NCI-H2171 treated with DMSO at 0.1 percent for 48 hours (cell line): ENCODE measurements around the gene SBF2.
"Not testable (repeated sequence)": the region's sequence is repeated elsewhere in the genome, so short reads cannot be mapped to it uniquely, and the experiment has no call there.

ENCODE experiments used
- DNase-seq: peaks from one replicate; lab custom pipeline; 2025; lab: John Stamatoyannopoulos, UW

SBF2 gene

GRCh38 chr11:10117709-10118351 lies 176.2 kb downstream of the SBF2 start:
- no peak for DNase-seq

GRCh38 chr11:10116588-10116987 lies 177.4 kb downstream of the SBF2 start:
- no peak for DNase-seq

GRCh38 chr11:10114593-10115404 lies 179.2 kb downstream of the SBF2 start:
- no peak for DNase-seq

GRCh38 chr11:10113852-10114251 lies 180.2 kb downstream of the SBF2 start:
- DNase-seq: no peak

- DNase-seq: no peak
Observed at GRCh38 chr11:10109806-10110205, 184.2 kb downstream of the SBF2 start.

GRCh38 chr11:10108915-10109680 lies 184.9 kb downstream of the SBF2 start:
- DNase-seq: peak; percentile 41

- no peak for DNase-seq
Observed at GRCh38 chr11:10107497-10107896, 186.5 kb downstream of the SBF2 start.

GRCh38 chr11:10097615-10098014 lies 196.4 kb downstream of the SBF2 start:
- DNase-seq: no peak

GRCh38 chr11:10096987-10097386 lies 197.0 kb downstream of the SBF2 start:
- no peak for DNase-seq

GRCh38 chr11:10095412-10096208 lies 198.4 kb downstream of the SBF2 start:
- no peak for DNase-seq

- DNase-seq: no peak
Observed at GRCh38 chr11:10092426-10092825, 201.6 kb downstream of the SBF2 start.

GRCh38 chr11:10091314-10092045 lies 202.5 kb downstream of the SBF2 start:
- DNase-seq: no peak

GRCh38 chr11:10087923-10088225 lies 206.1 kb downstream of the SBF2 start:
- DNase-seq: not testable (repeated sequence)

- DNase-seq: no peak
Observed at GRCh38 chr11:10087186-10087922, 206.7 kb downstream of the SBF2 start.

GRCh38 chr11:10080138-10080537 lies 213.9 kb downstream of the SBF2 start:
- no peak for DNase-seq

- DNase-seq: no peak
Observed at GRCh38 chr11:10076458-10077141, 217.4 kb downstream of the SBF2 start.

- DNase-seq: no peak
Observed at GRCh38 chr11:10075141-10075540, 218.9 kb downstream of the SBF2 start.

GRCh38 chr11:10072841-10073240 lies 221.2 kb downstream of the SBF2 start:
- DNase-seq: no peak

GRCh38 chr11:10072142-10072541 lies 221.9 kb downstream of the SBF2 start:
- DNase-seq: no peak

- no peak for DNase-seq
Observed at GRCh38 chr11:10067629-10068300, 226.3 kb downstream of the SBF2 start.
